PC-3 (cell line): ENCODE results near the gene EXOSC6. TPM values are rescaled to one million over a fixed set of nuclear protein-coding genes. Genes with fewer than 3 reads are reported as not detected.

Experiments used
- ATAC-seq: fragments of 200-7000 bp; cut with Tn5 transposase; 2 replicates; pipeline ENCODE4 v1.9.1; 2020; ENCODE audit warnings: mild to moderate bottlenecking, moderate library complexity
- BruUV-seq: library from RNA; stranded (reverse); fragments of 400-500 nt; replicated peaks from 2 replicates; lab custom pipeline; 2021; lab: Mats Ljungman, UMichigan
- CTCF ChIA-PET: fragments of 300-600 bp; sonication (Branson Sonifier 250); formaldehyde crosslinking; loops from one replicate; lab custom pipeline; 2022; ENCODE audit warnings: antibody characterized with exemption; lab: Charles Lee
- POLR2A ChIA-PET: fragments of 300-600 bp; sonication (Branson Sonifier 250); formaldehyde crosslinking; loops from one replicate; lab custom pipeline; 2022; ENCODE audit warnings: antibody characterized with exemption; ENCODE audit not compliant: unreplicated experiment; lab: Charles Lee
- DNase-seq: peaks from one replicate; pipeline ENCODE4 v3.0.0-alpha.2; 2015
- H2AFZ ChIP-seq: fragments of 300-600 bp; sonication (generic); 2 replicates; pipeline ENCODE4 v1.6.0; 2016; ENCODE audit warnings: antibody characterized with exemption, low read length
- H3F3A ChIP-seq: fragments of 300-600 bp; sonication (generic); one replicate; pipeline ENCODE4 v1.6.0; 2017; ENCODE audit warnings: antibody characterized with exemption, low read length, control low read depth, mild to moderate bottlenecking; ENCODE audit not compliant: unreplicated experiment
- H3K27ac ChIP-seq: fragments of 300-600 bp; sonication (generic); 2 replicates; pipeline ENCODE4 v1.5.1; 2016; ENCODE audit warnings: mild to moderate bottlenecking, low read length
- H3K27me3 ChIP-seq: fragments of 300-600 bp; sonication (generic); 2 replicates; pipeline ENCODE4 v1.6.1; 2016; ENCODE audit warnings: low read length, mixed read lengths
- H3K36me3 ChIP-seq: fragments of 300-600 bp; sonication (generic); 2 replicates; pipeline ENCODE4 v1.6.1; 2016; ENCODE audit warnings: low read depth, mixed run types, low read length, mixed read lengths
- H3K4me1 ChIP-seq: fragments of 300-600 bp; sonication (generic); 2 replicates; pipeline ENCODE4 v1.5.1; 2016; ENCODE audit warnings: low read length; ENCODE audit not compliant: insufficient read depth
- H3K4me2 ChIP-seq: fragments of 300-600 bp; sonication (generic); 2 replicates; pipeline ENCODE4 v1.6.0; 2016; ENCODE audit warnings: low read length
- H3K4me3 ChIP-seq: fragments of 300-600 bp; sonication (generic); 2 replicates; pipeline ENCODE4 v1.5.1; 2016; ENCODE audit warnings: mild to moderate bottlenecking, low read length, mixed read lengths
- H3K79me2 ChIP-seq: fragments of 300-600 bp; sonication (generic); 2 replicates; pipeline ENCODE4 v1.6.1; 2017; ENCODE audit warnings: low read length, mixed read lengths
- H3K9ac ChIP-seq: fragments of 300-600 bp; sonication (generic); 2 replicates; pipeline ENCODE4 v1.6.0; 2016; ENCODE audit warnings: mild to moderate bottlenecking, low read length
- H3K9me2 ChIP-seq: fragments of 300-600 bp; sonication (generic); replicated peaks from 2 replicates; pipeline ENCODE4 v1.6.1; 2016; ENCODE audit warnings: mixed run types, low read length, mixed read lengths
- H3K9me3 ChIP-seq: fragments of 300-600 bp; sonication (generic); 2 replicates; pipeline ENCODE4 v1.6.1; 2016; ENCODE audit warnings: low read length, mixed read lengths
- H4K20me1 ChIP-seq: fragments of 300-600 bp; sonication (generic); 2 replicates; pipeline ENCODE4 v1.6.1; 2016; ENCODE audit warnings: low read length, mixed read lengths
- EZH2 ChIP-seq: fragments of 300-600 bp; sonication (generic); IDR thresholded peaks from one replicate; pipeline ENCODE4 v1.6.1; 2017; ENCODE audit warnings: antibody characterized with exemption, mild to moderate bottlenecking, low read length; ENCODE audit not compliant: unreplicated experiment
- EZH2phosphoT487 ChIP-seq: fragments of 300-600 bp; sonication (generic); IDR thresholded peaks from 2 replicates; pipeline ENCODE4 v1.6.1; 2018; ENCODE audit warnings: mild to moderate bottlenecking, antibody characterized with exemption, low read length, borderline replicate concordance
- intact Hi-C: fragments of 100-400 bp; cut with micrococcal nuclease; formaldehyde crosslinking; loops from 2 replicates; pipeline ENCODE4 v1.9.0; 2023
- total RNA-seq: library from RNA; depleted of rRNA; stranded (reverse); fragments of >200 nt; gene quantifications from 2 replicates; pipeline ENCODE4 v1.2.3, GENCODE V29; 2014
- TF ChIP-seq, protein P1 (sequence below): fragments of 300-600 bp; sonication (generic); conservative IDR thresholded peaks from 2 replicates; pipeline ENCODE4 v1.5.1; 2017; ENCODE audit warnings: antibody characterized with exemption, low read depth, mild to moderate bottlenecking, low read length

The EXOSC6 gene
- total RNA-seq, 1 experiment from 2014 or later, result 21.4 TPM

DNA sequence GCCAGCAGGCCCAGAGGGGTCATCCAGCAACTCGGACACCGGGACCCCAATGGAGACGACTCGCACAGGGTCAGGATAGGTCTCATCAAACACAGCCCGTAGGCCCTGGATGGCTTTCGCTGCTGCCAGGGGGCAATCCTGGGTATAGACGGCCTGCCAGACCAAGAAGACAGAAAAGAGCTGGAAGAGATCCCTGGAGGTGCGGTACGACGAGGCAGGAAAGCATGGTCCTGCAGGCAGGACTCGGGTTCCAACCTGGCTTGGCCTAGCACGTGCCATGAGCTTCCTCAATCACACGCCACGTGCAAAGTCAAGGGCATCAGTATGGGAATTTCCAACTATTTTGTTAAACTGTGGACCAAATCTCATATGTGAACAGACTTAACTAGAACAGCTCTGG, 6.3 kb upstream of the EXOSC6 start:
- Histone ChIP-seq H3K9ac (no peak overlapping the region), H4K20me1 (no peaks in the 10 kb centered on the region), H3K4me2 (no peak overlapping the region), H3K27ac (no peak overlapping the region), H3K9me3 (no peaks in the 10 kb centered on the region), H3K9me2 (no peaks in the 10 kb centered on the region), H3F3A (no peaks in the 10 kb centered on the region), H3K27me3 (no peaks in the 10 kb centered on the region), H3K4me3 (no peak overlapping the region), H3K36me3 (peaks cover 37% of the 10 kb centered on the region), H3K79me2 (no peaks in the 10 kb centered on the region), H3K4me1 (no peaks in the 10 kb centered on the region), H2AFZ (no peak overlapping the region)
- no TSS peak for BruUV-seq
- ChIA-PET POLR2A (no interaction called here), CTCF (no interaction called here)
- TF ChIP-seq EZH2phosphoT487 (no peak), EZH2 (no peak)
- TF ChIP-seq, protein P1, sequence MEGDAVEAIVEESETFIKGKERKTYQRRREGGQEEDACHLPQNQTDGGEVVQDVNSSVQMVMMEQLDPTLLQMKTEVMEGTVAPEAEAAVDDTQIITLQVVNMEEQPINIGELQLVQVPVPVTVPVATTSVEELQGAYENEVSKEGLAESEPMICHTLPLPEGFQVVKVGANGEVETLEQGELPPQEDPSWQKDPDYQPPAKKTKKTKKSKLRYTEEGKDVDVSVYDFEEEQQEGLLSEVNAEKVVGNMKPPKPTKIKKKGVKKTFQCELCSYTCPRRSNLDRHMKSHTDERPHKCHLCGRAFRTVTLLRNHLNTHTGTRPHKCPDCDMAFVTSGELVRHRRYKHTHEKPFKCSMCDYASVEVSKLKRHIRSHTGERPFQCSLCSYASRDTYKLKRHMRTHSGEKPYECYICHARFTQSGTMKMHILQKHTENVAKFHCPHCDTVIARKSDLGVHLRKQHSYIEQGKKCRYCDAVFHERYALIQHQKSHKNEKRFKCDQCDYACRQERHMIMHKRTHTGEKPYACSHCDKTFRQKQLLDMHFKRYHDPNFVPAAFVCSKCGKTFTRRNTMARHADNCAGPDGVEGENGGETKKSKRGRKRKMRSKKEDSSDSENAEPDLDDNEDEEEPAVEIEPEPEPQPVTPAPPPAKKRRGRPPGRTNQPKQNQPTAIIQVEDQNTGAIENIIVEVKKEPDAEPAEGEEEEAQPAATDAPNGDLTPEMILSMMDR, result no peak
- intact Hi-C loops, result no loop called here
- DNase-seq (no peak), ATAC-seq (no peak)

DNA sequence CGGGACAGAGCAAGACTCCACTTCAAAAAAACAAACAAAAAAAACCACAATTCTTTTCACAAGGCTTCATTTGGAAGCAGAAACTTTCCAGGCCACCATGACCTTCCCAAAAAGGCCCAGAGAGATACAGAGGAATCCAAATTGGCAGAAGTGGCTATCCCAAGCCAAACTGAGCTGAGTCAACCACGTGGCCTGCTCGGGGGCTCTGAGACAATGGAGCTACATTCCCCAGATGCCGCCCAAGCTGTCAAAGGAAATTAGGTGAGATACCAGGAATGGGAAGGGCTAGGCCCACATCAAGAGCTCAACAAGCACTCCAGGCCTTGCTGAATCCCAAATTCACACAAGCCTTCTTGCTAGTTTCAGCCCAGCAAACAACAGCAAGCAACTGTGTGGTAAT, 5.7 kb upstream of the EXOSC6 start:
- no peaks in the 10 kb centered on the region for H3K9me3 ChIP-seq
- H3K9ac ChIP-seq, result no peak overlapping the region
- no peaks in the 10 kb centered on the region for H3K79me2 ChIP-seq
- TF ChIP-seq, protein P1, result no peak
- TF ChIP-seq EZH2 (no peak), EZH2phosphoT487 (no peak)
- ATAC-seq, result no peak
- no peak overlapping the region for H3K27ac ChIP-seq
- no peak overlapping the region for H3K4me2 ChIP-seq
- POLR2A ChIA-PET, result no interaction called here
- H4K20me1 ChIP-seq, result no peaks in the 10 kb centered on the region
- CTCF ChIA-PET, result no interaction called here
- H3K27me3 ChIP-seq, result no peaks in the 10 kb centered on the region
- BruUV-seq, result no TSS peak
- H3K4me1 ChIP-seq, result no peaks in the 10 kb centered on the region
- DNase-seq, result no peak
- H3K9me2 ChIP-seq, result no peaks in the 10 kb centered on the region
- H3F3A ChIP-seq, result no peaks in the 10 kb centered on the region
- peaks cover 43% of the 10 kb centered on the region for H3K36me3 ChIP-seq
- H2AFZ ChIP-seq, result no peak overlapping the region
- H3K4me3 ChIP-seq, result no peak overlapping the region
- intact Hi-C loops, result no loop called here

GRCh38 chr16:70255574-70255973, 3.8 kb upstream of the EXOSC6 start:
- Histone ChIP-seq H3K4me2 (no peak overlapping the region), H3K27ac (no peak overlapping the region), H2AFZ (no peak overlapping the region), H3K9me3 (no peaks in the 10 kb centered on the region), H3F3A (no peaks in the 10 kb centered on the region), H4K20me1 (no peaks in the 10 kb centered on the region), H3K27me3 (no peaks in the 10 kb centered on the region), H3K9ac (no peak overlapping the region), H3K9me2 (no peaks in the 10 kb centered on the region), H3K36me3 (peaks cover 45% of the 10 kb centered on the region), H3K4me1 (no peaks in the 10 kb centered on the region), H3K79me2 (peaks cover 7% of the 10 kb centered on the region), H3K4me3 (no peak overlapping the region)
- no peak for ATAC-seq
- no peak for TF ChIP-seq EZH2phosphoT487
- no TSS peak for BruUV-seq
- CTCF ChIA-PET, result interaction anchor here (0.7 to 0.9 kb wide), 2 partner anchors 12 to 29 kb away, joined by 7 to 16 read pairs; no protein-coding TSS in a partner anchor
- DNase-seq, result no peak
- intact Hi-C loops, result no loop called here
- POLR2A ChIA-PET, result no interaction called here
